Measurements from ENCODE around the gene CRNN. TPM values are rescaled to one million over a fixed set of nuclear protein-coding genes. Genes with fewer than 3 reads are reported as not detected.

CRNN gene
- total RNA-seq, 1 experiment from 2014 or later, result not detected

GRCh38 chr1:152411134-152411533, 2.9 kb downstream of the CRNN start:
- H3K27ac ChIP-seq (ENCODE audit: insufficient read length, low read depth, low read length), result no peak overlapping the region
- H3K4ac ChIP-seq (ENCODE audit: low read depth, low read length), result no peak overlapping the region
- H3K23me2 ChIP-seq (ENCODE audit: insufficient read length, low read depth, low read length, poor library complexity, severe bottlenecking), result no peaks in the 10 kb centered on the region
- no peaks in the 10 kb centered on the region for H3K27me3 ChIP-seq (ENCODE audit: insufficient read depth, low read length)
- H3K4me3 Mint-ChIP-seq, result no peak overlapping the region
- no peak overlapping the region for H2BK20ac ChIP-seq (ENCODE audit: low read depth, low read length, poor library complexity, severe bottlenecking)
- no peak overlapping the region for H3K18ac ChIP-seq (ENCODE audit: insufficient read length, low read depth, low read length)
- peaks cover 96% of the 10 kb centered on the region for H3K9me3 ChIP-seq (ENCODE audit: control insufficient read depth, low read depth, low read length)
- H2BK120ac ChIP-seq (ENCODE audit: low read depth, low read length, poor library complexity, severe bottlenecking), result no peak overlapping the region
- H2BK12ac ChIP-seq (ENCODE audit: insufficient read length, low read depth, low read length), result no peak overlapping the region
- no peaks in the 10 kb centered on the region for H3K79me1 ChIP-seq (ENCODE audit: insufficient read depth, low read depth, low read length, poor library complexity, severe bottlenecking)
- H4K5ac ChIP-seq (ENCODE audit: insufficient read length, low read depth, low read length), result no peak overlapping the region
- H3K4me1 ChIP-seq (ENCODE audit: insufficient read depth, low read length), result no peaks in the 10 kb centered on the region
- no peak overlapping the region for H2AFZ ChIP-seq (ENCODE audit: low read length)
- no peak overlapping the region for H3K9ac ChIP-seq (ENCODE audit: extremely low read depth, insufficient read length, low read length)
- no peak for TF ChIP-seq CTCF (conservative IDR thresholded peaks at IDR 0.05)
- H3K4me2 ChIP-seq (ENCODE audit: insufficient read depth, insufficient read length, low read length), result no peak overlapping the region
- H3K56ac ChIP-seq (ENCODE audit: insufficient read length, low read depth, low read length), result no peak overlapping the region
- H3K27me3 Mint-ChIP-seq (ENCODE audit: low read depth), result peaks cover 3% of the 10 kb centered on the region
- WGBS (ENCODE audit: extremely low coverage, insufficient read length, low lambda C conversion rate), result no CpG with 5 or more reads among the region's 2 CpGs
- no peak overlapping the region for H4K91ac ChIP-seq (ENCODE audit: insufficient read length, low read depth, low read length)
- no peak overlapping the region for H3T11ph ChIP-seq (ENCODE audit: low read length)
- H2BK15ac ChIP-seq (ENCODE audit: low read depth, low read length), result no peak overlapping the region
- no peak overlapping the region for H2BK5ac ChIP-seq (ENCODE audit: insufficient read length, low read length)
- no peak overlapping the region for H2AK5ac ChIP-seq (ENCODE audit: insufficient read length, low read length)
- no peaks in the 10 kb centered on the region for H3K79me2 ChIP-seq (ENCODE audit: insufficient read depth, low read length)
- peaks cover 18 to 25% (median 22%) of the 10 kb centered on the region in 3 experiments; a peak in 6 of 7 replicates for H3K36me3 Mint-ChIP-seq (ENCODE audit: insufficient read depth in 1 of 3, low read depth in 3 of 3)
- no peak overlapping the region for H3K14ac ChIP-seq (ENCODE audit: insufficient read depth, low read length)
- no peaks in the 10 kb centered on the region for H3K4me1 Mint-ChIP-seq
- H4K8ac ChIP-seq (replicated peaks; ENCODE audit: insufficient read length, low read depth, low read length), result no peak overlapping the region
- no peak overlapping the region for H3K23ac ChIP-seq (ENCODE audit: insufficient read length, low read depth, low read length)
- DNase-seq, result no peak
- no peaks in the 10 kb centered on the region for H4K20me1 ChIP-seq (ENCODE audit: control insufficient read depth, insufficient read depth, insufficient read length)
- no peak overlapping the region for H3K27ac Mint-ChIP-seq
- H3K9me3 Mint-ChIP-seq, result peaks cover 89 to 93% of the 10 kb centered on the region in 2 experiments

All from H9 (cell line).